K562 (cell line): ENCODE data around the gene DOCK8. TPM values are rescaled to one million over a fixed set of nuclear protein-coding genes. Genes with fewer than 3 reads are reported as not detected.

Experiments used
- ATF1 ChIP-seq, 2 experiments: fragments of 450-650 bp in 1 of 2; IDR thresholded peaks; 2 replicates each; pipeline ENCODE4 v1.6.1; 2016; ENCODE audit warnings: missing compliant biosample characterization in 1 of 2, missing genetic modification characterization in 1 of 2
- BRD4 ChIP-seq: fragments of 200-600 bp; sonication (generic); IDR thresholded peaks from 2 replicates; pipeline ENCODE4 v1.6.1; 2017; ENCODE audit warnings: inconsistent platforms
- BRF1 ChIP-seq: IDR thresholded peaks from 3 replicates; pipeline ENCODE4 v1.6.1; 2011; ENCODE audit warnings: borderline replicate concordance, mild to moderate bottlenecking; ENCODE audit not compliant: insufficient read length; ENCODE audit errors: extremely low read depth
- CBX3 ChIP-seq, 2 experiments: IDR thresholded peaks; 1 replicate in 1 of 2; 2 replicates in 1 of 2; pipeline ENCODE4 v1.6.1; 2012; ENCODE audit warnings: inconsistent platforms in 2 of 2, low read length in 2 of 2, borderline replicate concordance in 1 of 2, control low read depth in 1 of 2
- CBX5 ChIP-seq: IDR thresholded peaks from 2 replicates; pipeline ENCODE4 v1.6.1; 2014; ENCODE audit warnings: low read depth, borderline replicate concordance
- ESRRA ChIP-seq: fragments of 450-650 bp; IDR thresholded peaks from 2 replicates; pipeline ENCODE4 v1.6.1; 2014; ENCODE audit warnings: low read depth, mild to moderate bottlenecking, moderate library complexity, borderline replicate concordance
- FOXM1 ChIP-seq, 2 experiments: fragments of 450-650 bp in 1 of 2; sonication (generic) in 1 of 2; formaldehyde crosslinking in 1 of 2; IDR thresholded peaks; 2 replicates each; pipeline versions ENCODE4 v1.6.1 to v1.9.0; 2017 to 2022; ENCODE audit warnings: low read depth in 2 of 2, mild to moderate bottlenecking in 2 of 2, missing genetic modification reagents in 1 of 2, moderate library complexity in 1 of 2
- NR2F6 ChIP-seq: fragments of 450-650 bp; formaldehyde crosslinking; IDR thresholded peaks from 2 replicates; pipeline ENCODE4 v1.4.0; 2020; ENCODE audit warnings: mild to moderate bottlenecking
- POLR3G ChIP-seq: IDR thresholded peaks from 2 replicates; pipeline ENCODE4 v1.6.1; 2011; ENCODE audit not compliant: insufficient read length, insufficient replicate concordance; ENCODE audit errors: extremely low read depth
- SMARCC2 ChIP-seq: fragments of 450-650 bp; IDR thresholded peaks from 2 replicates; pipeline ENCODE4 v1.6.1; 2017; ENCODE audit warnings: antibody characterized with exemption, moderate library complexity, mild to moderate bottlenecking, low read depth
- ZNF23 ChIP-seq: fragments of 250-450 bp; sonication (Bioruptor Pico); IDR thresholded peaks from 2 replicates; pipeline ENCODE4 v1.4.0; 2020; ENCODE audit warnings: mild to moderate bottlenecking
- ZNF586 ChIP-seq: fragments of 450-650 bp; formaldehyde crosslinking; conservative IDR thresholded peaks from 2 replicates; pipeline ENCODE4 v1.4.0; 2020; ENCODE audit warnings: mild to moderate bottlenecking, moderate library complexity
- polyA plus RNA-seq, 8 experiments: library from polyadenylated mRNA; depleted of rRNA in 4 of 8; stranded (reverse) in 5 of 8; unstranded in 3 of 8; fragments of >200 nt; fragmentation: Nextera tagmentation in 2 of 8; fragmentation: Illumina TruSeq in 1 of 8; extraction: Ambion mirVana in 2 of 8; extraction: Trizol in 1 of 8; gene quantifications; 2 replicates each; pipeline versions ENCODE4 v1.2.1 to v1.2.3, GENCODE V29; 2011 to 2014; ENCODE audit warnings: inconsistent platforms in 1 of 8, missing spikeins in 1 of 8
- total RNA-seq, 7 experiments: library from RNA; depleted of rRNA in 6 of 7; stranded (reverse); fragments of >200 nt in 6 of 7; fragmentation: Illumina TruSeq in 2 of 7; extraction: Trizol in 2 of 7; gene quantifications; 2 replicates each; pipeline versions ENCODE4 v1.2.1 to v1.2.3, GENCODE V29; 2011 to 2021; ENCODE audit warnings: low replicate concordance in 1 of 7
- TF ChIP-seq, protein P1 (sequence below): fragments of 450-650 bp; formaldehyde crosslinking; conservative IDR thresholded peaks from 2 replicates; pipeline ENCODE4 v1.4.0; 2022; ENCODE audit warnings: mild to moderate bottlenecking, missing genetic modification characterization
- TF ChIP-seq, protein P2 (sequence below), 2 experiments: fragments of 450-650 bp; IDR thresholded peaks; 2 replicates each; pipeline ENCODE4 v1.6.1; 2016; ENCODE audit warnings: mild to moderate bottlenecking in 2 of 2, borderline replicate concordance in 1 of 2, low read depth in 1 of 2, moderate library complexity in 1 of 2
- TF ChIP-seq, protein P3 (sequence below): fragments of 250-450 bp; sonication (Bioruptor Pico); IDR thresholded peaks from 2 replicates; pipeline ENCODE4 v1.5.0; 2020; ENCODE audit warnings: mild to moderate bottlenecking

The DOCK8 gene
- total and polyA plus RNA-seq, 9 of the 15 experiments (the other 6 are each of a cell fraction or from before 2014, with no cell fraction given), result 14.4 to 53.8 (median 25.1) TPM

DNA sequence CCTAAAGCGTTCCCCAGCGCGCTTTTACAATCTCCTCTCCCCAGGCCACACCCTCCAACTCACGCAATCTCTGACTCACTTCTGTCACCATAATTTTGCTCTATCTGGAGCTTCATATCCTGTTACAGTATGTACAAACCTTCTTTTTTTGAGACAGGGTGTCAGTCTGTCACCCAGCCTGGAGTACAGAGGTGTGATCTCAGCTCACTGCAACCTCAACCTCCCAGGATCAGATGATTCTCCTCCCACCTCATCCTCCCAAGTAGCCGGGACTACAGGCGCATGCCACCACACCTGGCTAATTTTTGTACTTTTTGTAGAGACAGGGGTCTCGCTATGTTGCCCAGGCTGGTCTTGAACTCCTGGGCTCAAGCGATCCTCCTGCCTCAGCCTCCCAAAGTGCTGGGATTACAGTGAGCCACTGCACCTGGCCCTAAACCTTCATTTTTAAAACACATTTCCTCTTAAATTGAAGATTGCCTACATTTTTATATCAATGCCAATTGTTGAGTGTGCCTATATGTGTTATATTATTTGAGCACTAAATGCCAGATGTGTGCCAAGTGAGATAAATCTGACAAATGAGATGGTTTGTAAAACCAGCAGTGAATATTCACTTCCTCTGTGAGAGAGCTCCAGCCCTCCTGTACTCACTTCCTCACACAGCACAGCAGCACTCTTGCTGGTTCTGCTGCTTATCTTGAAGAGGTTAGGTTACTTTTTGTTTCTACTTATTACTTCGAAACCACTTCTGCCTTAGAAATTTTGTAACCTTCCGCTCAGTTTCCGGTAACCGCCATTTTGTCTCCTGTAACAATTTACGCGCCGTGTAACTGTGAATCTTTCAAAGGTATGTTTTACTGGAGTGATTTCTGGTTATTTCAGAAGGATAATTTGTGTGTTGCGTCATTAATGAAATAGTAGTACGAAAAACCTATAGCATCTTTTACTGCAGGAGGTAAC lies 57.9 kb downstream of the DOCK8 start (continued):
- TF ChIP-seq SMARCC2 (no peak), CBX5 (no peak), FOXM1 (IDR thresholded peaks at IDR 0.05; ENCODE audit: low read depth) (no peak), FOXM1 (CRISPR knock-in tag; IDR thresholded peaks at IDR 0.05; ENCODE audit: low read depth) (no peak), CBX3 (IDR thresholded peaks at IDR 0.05; ENCODE audit: borderline replicate concordance in 1 of 2, low read length in 2 of 2) (no peak), BRF1 (no peak), ESRRA (no peak), ZNF586 (CRISPR knock-in tag) (no peak), ZNF23 (CRISPR knock-in tag) (no peak), NR2F6 (CRISPR knock-in tag) (no peak), BRD4 (no peak), POLR3G (no peak), ATF1 (CRISPR knock-in tag; IDR thresholded peaks at IDR 0.05) (no peak), ATF1 (tag; IDR thresholded peaks at IDR 0.05) (peak; percentile 69)
- TF ChIP-seq, protein P1, sequence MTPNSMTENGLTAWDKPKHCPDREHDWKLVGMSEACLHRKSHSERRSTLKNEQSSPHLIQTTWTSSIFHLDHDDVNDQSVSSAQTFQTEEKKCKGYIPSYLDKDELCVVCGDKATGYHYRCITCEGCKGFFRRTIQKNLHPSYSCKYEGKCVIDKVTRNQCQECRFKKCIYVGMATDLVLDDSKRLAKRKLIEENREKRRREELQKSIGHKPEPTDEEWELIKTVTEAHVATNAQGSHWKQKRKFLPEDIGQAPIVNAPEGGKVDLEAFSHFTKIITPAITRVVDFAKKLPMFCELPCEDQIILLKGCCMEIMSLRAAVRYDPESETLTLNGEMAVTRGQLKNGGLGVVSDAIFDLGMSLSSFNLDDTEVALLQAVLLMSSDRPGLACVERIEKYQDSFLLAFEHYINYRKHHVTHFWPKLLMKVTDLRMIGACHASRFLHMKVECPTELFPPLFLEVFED (CRISPR knock-in tag), result no peak
- TF ChIP-seq, protein P2, sequence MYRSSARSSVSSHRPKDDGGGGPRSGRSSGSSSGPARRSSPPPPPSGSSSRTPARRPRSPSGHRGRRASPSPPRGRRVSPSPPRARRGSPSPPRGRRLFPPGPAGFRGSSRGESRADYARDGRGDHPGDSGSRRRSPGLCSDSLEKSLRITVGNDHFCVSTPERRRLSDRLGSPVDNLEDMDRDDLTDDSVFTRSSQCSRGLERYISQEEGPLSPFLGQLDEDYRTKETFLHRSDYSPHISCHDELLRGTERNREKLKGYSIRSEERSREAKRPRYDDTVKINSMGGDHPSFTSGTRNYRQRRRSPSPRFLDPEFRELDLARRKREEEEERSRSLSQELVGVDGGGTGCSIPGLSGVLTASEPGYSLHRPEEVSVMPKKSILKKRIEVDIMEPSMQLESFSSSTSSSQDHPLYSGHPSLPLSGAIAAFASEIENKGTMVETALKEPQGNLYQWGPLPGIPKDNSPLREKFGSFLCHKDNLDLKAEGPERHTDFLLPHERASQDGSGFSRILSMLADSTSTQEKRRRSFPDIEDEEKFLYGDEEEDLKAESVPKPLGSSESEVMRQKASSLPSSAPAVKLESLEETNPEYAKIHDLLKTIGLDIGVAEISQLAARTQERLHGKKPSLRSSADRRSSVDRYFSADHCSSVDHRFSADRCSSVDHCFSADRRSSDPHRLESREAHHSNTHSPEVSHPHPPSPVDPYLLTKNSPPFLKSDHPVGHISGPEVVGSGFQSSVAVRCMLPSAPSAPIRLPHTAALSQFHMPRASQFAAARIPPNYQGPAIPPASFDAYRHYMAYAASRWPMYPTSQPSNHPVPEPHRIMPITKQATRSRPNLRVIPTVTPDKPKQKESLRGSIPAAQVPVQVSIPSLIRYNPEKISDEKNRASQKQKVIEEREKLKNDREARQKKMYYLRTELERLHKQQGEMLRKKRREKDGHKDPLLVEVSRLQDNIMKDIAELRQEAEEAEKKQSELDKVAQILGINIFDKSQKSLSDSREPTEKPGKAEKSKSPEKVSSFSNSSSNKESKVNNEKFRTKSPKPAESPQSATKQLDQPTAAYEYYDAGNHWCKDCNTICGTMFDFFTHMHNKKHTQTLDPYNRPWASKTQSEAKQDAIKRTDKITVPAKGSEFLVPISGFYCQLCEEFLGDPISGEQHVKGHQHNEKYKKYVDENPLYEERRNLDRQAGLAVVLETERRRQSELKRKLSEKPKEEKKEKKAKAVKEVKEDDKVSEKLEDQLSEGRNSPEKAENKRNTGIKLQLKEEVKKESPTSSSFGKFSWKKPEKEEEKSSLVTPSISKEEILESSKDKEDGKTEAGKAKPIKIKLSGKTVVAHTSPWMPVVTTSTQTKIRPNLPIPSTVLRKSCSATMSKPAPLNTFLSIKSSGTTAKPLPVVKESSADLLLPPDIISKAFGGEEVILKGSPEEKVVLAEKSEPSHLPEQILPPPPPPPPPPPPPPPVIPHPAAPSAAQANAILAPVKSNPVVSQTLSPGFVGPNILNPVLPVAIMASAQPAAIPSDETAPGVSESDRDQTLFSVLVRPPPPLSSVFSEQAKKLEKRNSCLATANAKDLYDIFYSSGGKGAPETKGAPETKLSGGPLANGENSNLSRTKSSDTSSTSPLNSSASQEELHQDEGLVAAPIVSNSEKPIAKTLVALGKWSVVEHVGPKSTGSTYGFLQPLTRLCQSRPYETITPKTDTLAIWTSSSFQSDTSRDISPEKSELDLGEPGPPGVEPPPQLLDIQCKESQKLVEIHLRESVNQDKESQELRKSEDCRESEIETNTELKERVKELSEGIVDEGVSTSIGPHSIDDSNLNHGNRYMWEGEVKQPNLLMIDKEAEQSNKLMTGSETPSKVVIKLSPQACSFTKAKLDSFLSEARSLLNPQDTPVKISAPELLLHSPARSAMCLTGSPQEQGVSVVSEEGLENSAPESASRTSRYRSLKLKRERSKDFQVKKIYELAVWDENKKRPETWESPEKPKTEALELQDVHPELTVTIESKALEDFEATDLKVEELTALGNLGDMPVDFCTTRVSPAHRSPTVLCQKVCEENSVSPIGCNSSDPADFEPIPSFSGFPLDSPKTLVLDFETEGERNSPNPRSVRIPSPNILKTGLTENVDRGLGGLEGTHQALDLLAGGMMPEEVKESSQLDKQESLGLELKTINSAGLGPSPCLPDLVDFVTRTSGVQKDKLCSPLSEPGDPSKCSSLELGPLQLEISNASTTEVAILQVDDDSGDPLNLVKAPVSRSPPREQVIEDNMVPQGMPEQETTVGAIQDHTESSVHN (IDR thresholded peaks at IDR 0.05; ENCODE audit: borderline replicate concordance in 1 of 2, low read depth in 1 of 2), result no peak
- TF ChIP-seq, protein P3, sequence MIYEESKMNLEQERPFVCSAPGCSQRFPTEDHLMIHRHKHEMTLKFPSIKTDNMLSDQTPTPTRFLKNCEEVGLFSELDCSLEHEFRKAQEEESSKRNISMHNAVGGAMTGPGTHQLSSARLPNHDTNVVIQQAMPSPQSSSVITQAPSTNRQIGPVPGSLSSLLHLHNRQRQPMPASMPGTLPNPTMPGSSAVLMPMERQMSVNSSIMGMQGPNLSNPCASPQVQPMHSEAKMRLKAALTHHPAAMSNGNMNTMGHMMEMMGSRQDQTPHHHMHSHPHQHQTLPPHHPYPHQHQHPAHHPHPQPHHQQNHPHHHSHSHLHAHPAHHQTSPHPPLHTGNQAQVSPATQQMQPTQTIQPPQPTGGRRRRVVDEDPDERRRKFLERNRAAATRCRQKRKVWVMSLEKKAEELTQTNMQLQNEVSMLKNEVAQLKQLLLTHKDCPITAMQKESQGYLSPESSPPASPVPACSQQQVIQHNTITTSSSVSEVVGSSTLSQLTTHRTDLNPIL (CRISPR knock-in tag), result no peak
